NK-92 treated with Interleukin-12 subunit alpha and Interleukin-12 subunit beta, amount 100 ng/mL, for 24 hours (cell line): ENCODE measurements around the gene QRFPR.
"Not testable (repeated sequence)": the region's sequence is repeated elsewhere in the genome, so short reads cannot be mapped to it uniquely, and the experiment has no call there.

Source experiments
- DNase-seq: peaks from one replicate; lab custom pipeline; 2025; lab: John Stamatoyannopoulos, UW

QRFPR gene

GRCh38 chr4:121339824-121340223 lies 41.0 kb downstream of the QRFPR start:
- DNase-seq = no peak

DNA sequence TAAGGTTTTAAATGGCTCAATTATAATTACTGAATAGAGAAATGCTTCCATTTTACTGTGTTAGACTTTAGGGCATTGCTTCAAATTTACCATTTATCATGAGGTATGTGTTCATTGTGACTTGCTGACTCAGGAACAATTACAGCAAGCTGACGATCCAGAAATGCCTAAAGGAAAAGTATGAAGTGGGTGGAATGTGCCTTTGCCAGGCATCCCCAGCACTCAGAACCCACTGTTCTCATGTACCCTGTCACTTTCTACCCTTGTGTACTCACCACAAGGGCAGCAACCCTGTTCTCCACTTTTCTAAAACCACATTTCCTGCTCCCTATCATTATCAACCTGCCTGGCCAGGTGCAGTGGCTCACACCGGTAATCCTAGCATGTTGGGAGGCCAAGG lies 41.5 kb downstream of the QRFPR start:
- no peak for DNase-seq

GRCh38 chr4:121338518-121338917 lies 42.3 kb downstream of the QRFPR start:
- DNase-seq = no peak

DNA sequence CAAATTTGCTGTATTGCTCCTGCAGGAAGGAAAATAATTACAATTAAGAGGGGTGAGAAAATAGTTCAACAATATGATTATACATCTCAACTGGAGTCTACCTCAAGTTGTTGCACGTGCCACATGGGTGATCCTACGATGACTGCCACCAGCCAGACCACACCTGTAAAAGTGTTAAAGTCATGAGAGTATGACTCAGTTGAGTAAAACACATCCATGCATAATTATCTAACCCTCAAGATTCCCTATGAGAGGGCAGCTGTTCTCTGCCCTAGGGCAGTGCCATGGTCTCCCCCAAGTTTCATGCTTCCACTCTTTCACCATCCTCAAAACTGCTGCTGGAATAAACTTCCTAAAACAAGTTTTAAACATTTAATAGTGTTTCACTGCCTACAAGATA lies 44.1 kb downstream of the QRFPR start:
- no peak for DNase-seq

DNA sequence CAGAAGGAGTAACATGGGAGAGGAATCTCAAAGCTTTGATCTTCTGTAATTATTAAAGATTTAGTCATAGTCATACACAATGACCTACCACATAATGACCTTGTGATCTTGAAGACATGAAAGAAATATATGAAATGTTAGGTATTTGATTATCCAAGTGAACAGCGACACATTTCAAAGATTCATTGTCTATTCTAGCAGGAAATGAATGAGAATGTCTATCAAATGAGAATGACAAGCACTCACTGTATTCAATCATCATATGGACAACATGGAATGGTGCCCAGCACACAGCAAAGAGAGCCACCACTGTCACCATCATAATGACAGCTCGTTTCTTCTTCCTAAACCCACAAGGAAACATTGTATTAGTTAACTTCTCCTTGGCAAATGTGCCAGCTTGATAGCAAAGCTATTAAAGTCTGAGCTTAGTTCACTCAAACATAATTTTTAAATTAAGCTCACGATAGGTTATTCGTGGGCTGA lies 50.6 kb downstream of the QRFPR start:
- no peak for DNase-seq

GRCh38 chr4:121326597-121326996 lies 54.2 kb downstream of the QRFPR start:
- DNase-seq = no peak

DNA sequence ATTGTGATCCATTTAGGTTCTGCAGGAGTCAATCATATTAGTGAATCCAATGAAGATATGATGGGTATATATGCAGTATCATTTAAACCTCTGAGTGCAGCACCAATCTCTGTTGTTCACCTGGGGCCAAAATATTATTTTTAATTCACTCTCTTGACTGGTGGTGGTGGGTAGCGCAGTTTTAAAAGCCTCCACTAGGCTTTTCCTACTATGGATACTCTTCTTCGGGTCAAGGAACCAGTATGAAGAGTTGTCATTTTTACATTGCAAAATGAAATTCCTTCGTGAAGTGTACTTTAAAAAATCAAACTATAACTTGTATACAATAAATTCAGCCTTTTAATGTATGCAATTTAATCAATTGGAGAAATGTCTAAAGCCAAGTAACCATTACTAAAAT lies 56.5 kb downstream of the QRFPR start:
- DNase-seq = no peak

DNA sequence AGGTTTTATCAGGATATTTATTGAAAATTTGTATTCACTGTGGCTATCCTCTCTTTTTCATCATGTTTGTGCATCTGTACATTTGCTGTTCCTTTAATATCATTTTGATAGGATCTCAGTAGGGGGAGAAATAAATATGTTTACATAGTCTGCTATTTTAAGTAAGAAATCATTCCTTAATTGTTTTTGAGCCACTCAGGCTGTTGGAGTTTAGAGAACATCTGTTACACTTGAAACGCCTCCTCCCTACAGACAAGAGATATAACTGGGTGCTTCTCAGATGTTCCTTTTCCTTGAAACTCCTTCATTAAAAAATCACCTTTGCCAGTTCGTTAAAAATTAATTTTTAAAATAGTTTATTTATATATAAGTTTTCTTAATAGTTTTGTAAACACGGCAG lies 59.4 kb downstream of the QRFPR start:
- no peak for DNase-seq

GRCh38 chr4:121316091-121316490 lies 64.7 kb downstream of the QRFPR start:
- no peak for DNase-seq

GRCh38 chr4:121313430-121313829 lies 67.4 kb downstream of the QRFPR start:
- DNase-seq = not testable (repeated sequence)

DNA sequence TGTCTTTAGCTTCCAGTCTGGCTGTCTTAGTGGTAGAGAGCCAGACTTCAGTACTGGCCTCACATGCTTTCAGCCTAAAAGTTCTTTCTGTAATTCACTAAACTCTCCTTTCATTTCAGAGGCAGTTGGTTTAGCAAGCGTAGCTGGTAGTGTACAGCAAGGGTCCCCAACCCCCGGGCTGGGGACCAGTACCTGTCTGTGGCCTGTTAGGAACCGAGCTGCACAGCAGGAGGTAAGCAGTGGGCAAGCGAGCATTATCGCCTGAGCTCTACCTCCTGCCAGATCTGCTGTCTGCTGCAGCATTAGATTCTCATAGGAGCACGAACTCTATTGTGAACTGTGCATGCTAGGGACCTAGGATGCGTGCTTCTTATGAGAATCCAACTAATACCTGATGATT lies 72.0 kb downstream of the QRFPR start:
- no peak for DNase-seq

DNA sequence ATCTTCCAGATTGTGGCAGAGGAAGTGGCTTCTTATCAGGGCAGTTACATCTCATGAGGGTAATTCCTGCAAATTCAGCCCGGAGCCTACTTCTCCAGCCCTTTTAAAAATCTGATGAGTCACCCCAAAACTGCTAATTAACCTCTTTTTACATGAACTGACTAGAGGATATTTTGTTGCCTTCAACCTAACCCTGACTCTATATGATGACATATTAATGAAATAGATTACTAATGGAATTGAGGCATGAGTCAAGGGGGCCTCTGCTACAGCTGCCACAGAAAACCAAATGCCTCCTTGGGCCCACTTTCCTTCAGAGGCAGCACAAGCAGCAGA lies 72.5 kb downstream of the QRFPR start:
- no peak for DNase-seq

- peak; percentile 2 for DNase-seq
These were observed 73.1 kb downstream of the QRFPR start for GRCh38 chr4:121307445-121308327.

DNA sequence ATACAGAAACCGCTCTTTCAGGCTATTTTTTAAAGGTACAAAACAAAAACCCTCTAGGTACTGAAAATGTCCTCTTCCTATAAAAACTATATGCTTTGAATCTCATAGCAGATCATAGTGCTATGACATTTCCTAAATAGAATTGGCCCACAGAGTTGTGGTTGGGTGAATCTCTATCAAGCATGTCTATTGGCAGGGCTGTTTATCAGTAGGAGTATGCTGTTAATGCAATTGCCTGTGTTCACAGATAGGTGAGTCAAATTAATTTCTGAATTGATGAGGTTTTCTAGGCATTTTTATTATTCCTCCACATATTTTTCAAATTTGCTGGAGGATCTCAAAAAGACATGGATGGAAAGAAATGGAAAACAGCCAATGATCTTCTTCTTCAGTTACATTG lies 73.9 kb downstream of the QRFPR start:
- DNase-seq = no peak

- DNase-seq = no peak
These were observed 75.9 kb downstream of the QRFPR start for GRCh38 chr4:121304893-121305292.

DNA sequence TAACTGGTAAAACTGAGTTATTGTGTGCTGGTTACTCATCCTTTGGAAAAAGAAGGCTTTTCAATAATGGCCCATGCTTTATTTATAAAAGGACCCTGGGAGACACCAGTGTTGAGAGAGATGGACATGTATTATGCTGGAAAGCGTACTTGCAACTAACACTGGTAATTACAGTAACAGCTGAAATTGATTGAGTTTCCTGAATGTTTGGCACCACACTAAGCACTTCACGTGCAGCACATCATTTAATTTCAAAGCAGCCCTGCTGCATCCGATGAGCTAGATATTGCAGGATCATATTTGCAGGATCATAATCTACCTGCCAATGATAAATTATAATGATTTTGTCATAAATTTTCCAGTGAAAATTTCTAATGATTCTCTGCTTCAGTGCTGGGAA lies 81.5 kb downstream of the QRFPR start:
- no peak for DNase-seq

DNA sequence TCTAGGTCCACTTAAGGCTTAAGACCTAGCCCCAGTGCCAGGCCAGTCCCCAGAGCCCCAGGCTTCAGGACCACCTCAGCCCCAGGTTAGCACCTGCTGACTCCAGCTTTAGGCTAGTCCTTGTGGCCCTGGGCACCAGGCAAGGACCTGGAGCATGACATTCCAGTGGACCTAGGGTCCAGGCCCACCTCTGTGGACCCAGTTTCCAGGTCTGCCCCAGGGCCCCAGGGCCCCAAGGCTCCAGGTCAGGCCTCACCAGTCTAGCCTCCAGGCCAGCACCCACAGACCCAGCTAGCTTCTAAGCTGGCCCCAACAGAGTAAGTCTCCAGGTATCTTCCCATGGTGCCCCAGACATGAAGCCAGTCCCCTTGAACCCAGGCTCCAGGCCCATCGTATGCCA lies 97.5 kb downstream of the QRFPR start:
- DNase-seq = no peak

DNA sequence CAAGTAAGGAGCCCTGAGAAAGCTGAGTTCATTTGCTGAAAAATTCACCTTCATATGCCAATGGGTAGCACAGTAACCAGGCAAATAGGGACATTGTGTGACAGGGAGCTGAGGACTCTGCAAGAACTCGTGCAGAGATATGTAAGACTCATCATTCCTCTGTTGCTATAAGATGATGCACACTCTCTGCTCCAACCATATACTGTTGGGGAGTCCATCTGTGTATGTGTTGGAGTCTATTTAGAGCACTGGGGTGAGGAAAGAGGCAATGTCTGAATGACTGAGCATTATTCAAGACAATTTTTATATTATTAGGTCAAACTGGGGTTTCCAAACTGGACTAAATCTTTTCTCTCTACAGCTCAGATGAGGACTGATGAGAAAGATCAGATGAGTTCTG lies 100.4 kb downstream of the QRFPR start:
- no peak for DNase-seq

DNA sequence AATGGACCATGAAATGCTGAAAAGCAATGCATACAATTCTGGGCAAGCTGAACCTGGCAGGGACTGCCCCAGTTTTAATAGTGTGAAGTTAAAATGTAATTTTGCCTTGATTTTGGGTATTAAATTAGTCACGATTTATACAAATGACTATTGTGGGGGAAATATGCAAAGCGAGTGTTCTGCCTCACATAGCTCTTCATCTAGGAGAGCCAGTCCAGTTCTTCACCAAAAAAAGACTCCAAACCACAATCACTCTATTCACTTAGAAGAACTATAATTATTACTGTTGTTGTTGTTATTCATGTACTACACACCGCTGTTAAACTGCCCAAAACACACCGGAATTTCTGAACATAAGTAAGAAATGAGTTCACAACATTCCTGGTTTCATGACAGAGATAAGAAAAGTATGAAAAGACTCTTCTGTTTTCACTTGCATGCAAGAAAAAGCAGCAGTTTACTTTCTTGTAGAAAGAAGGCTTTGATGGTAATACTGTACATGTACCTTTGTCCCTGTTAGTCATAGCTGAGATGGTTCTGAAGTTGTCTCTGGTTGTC lies 101.9 kb downstream of the QRFPR start:
- DNase-seq = no peak
